Stimulated activated CD4-positive, alpha-beta T cell treated with anti-CD3 and anti-CD28 coated beads, Interleukin-4, amount 100 ng/mL, for 1 hour (primary cell): ENCODE results near the gene ACSS3.
"Not testable (repeated sequence)": the region's sequence is repeated elsewhere in the genome, so short reads cannot be mapped to it uniquely, and the experiment has no call there.

Experiments
- DNase-seq: peaks from one replicate; pipeline ENCODE4 v3.0.0-alpha.2; 2020

The ACSS3 gene

DNA sequence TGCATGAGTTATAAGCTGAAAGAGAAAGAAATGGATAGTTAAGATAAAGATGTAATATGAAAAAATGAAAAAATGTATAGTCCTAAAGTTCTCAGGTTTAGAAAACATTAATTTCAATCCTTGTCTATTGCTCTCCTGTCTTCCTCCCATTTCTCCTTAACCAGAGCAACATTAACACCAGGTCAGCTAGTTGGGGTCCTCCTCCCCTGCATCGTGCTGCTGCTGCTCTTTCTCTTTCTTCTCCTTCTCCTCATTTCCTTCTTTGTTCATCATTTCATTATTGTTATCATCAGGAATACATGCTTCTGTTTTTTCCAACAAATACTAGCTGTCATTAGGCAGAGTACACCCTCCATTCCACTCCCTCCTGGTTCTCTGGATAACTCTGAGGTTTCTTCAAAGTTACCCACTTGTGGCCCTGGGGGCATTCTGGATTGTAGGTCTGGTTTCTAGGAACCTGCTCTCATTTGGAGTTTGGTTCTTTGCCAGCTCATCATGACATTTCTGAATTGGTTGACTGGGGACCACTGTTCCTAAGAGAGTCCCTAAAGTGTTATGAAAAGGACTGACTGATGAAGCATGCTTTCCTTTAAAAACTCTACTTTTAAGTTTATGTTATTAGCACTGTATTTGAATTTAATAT, 17.0 kb downstream of the ACSS3 start:
- no peak for DNase-seq

DNA sequence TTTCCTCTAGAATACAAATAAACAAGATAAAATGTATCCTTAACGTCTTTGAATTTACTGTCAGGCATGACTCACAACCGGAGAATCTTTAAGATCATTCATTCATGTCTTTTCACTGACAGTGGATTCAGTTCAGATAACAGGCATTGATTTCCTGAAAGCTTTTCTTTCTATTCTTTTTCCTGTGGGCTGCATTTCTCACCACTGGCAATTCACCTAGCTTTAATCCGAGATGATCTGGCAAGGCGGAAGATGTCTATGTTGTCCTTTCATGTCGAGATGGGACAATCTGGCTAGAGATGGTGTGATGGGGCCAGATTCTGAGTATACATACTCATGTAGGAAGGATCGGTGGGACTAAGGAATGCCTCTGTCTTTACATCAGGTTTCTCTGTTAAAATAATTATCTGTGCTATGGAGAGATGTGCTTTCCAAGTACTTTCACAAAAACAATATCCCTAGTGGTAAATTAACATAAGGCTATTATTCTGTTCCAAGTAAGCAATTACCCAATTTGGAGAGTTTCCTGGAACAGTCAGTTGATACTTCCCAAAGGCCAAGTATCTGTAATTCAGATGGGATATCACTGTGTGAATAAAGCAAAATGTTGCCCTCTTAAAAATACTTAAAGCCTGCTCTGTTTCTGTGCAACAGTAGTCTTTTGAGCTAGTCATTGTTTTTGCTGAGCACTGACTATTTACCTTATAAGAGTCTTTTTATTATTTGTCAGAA, 17.8 kb downstream of the ACSS3 start:
- no peak for DNase-seq

DNA sequence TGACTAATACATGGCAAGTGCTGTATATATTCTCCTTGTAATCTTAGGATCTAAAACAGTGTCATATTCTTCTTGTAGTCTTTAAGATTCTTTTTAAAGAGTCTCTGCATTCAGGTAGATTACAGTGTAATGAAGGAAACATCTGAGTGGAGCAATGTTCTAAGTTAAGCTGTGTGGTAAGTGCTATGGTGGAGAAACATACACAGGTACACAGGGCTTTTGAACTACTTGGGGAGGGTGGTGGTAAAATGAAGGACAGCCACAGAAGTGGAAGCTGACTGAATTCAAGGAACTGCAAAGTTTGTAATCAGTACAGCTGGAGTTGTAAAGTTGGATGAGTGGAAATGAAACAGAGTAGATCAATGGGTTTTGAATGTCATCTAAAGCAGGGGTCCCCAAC, 27.8 kb downstream of the ACSS3 start:
- DNase-seq: no peak

DNA sequence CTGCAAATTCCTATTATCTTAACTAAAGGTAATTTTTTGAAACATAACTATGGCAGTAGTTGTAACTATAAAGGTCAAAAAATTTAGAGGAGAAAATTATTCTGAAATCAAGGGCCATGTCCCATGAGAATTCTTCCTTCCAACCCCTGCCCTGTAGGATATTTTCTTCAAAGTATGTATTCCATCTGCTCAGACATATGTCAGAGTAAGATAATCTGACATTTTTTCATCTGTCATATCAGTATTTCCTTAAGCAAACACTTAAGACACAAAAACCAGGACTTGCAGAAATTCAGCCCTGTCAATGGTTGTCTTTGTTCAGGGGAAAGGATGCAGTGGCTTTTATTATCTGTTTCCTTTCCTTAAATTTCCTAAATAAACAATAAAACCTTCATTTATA, 36.3 kb downstream of the ACSS3 start:
- no peak for DNase-seq

DNA sequence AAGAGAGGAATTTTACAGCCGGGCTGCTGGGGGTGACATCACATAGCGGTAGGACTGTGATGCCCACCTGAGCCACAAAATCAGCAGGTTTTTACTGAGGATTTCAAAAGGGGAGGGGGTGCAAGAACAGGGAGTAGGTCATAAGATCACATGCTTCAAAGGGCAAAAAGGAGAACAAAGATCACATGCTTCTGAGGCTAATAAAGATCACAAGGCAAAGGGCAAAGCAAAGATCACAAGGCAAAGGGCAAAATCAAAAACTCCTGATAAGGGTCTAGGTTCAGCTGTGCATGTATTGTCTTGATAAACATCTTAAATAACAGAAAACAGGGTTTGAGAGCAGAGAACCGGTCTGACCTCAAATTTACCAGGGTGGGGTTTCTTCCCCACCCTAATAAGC, 41.2 kb downstream of the ACSS3 start:
- DNase-seq: not testable (repeated sequence)

DNA sequence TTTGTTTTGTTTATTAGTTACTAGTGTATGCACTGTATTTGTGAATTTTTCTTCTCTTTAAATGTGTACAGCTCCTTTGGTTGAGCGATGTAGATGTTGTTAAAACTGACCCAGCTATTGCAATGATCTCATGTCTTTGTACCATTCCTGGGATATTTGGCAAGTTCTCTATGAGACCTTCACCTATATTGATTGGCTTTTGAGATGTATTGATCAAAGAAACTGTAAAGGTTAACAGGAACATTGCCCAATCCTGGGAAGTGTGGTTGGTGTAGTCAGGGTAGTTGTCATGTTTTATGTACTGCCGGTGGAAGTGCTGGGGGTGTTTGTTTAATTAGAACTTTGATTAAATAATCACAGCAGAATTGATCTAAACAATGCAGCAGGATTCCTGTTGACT, 43.1 kb downstream of the ACSS3 start:
- no peak for DNase-seq

DNA sequence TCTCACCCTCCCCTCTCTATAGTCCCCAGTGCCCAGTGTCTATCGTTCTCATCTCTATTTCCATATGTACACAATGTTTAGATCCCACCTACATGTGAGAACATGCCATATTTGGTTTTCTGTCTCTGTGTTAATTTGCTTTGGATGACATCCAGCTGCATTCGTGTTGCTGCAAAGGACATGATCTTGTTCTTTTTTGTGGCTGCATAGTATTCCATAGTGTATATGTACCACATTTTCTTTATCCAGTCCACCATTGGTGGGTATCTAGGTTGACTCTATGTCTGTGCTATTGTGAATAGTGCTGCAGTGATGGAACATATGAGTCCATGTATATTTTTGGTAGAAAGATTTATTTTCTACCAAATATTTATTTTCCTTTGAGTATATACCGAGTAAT, 45.7 kb downstream of the ACSS3 start:
- no peak for DNase-seq

DNA sequence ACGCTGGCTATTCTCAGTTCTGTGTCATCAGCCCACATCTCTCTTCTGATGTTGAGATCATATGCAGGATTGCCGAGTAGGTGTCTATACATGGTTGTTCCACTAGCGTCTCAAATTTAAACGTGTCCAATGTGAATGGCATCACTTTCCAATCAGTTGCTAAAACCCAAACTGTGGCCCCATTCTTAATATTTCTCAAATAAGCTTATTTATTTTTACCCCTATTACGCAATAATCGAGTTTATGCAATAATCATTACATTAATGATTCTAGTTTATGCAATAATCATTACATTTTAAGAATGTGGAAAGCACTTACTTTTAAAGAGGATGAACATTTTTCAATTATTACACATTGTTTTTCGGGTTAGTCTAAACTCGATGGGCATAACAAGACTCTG, 47.8 kb downstream of the ACSS3 start:
- no peak for DNase-seq

DNA sequence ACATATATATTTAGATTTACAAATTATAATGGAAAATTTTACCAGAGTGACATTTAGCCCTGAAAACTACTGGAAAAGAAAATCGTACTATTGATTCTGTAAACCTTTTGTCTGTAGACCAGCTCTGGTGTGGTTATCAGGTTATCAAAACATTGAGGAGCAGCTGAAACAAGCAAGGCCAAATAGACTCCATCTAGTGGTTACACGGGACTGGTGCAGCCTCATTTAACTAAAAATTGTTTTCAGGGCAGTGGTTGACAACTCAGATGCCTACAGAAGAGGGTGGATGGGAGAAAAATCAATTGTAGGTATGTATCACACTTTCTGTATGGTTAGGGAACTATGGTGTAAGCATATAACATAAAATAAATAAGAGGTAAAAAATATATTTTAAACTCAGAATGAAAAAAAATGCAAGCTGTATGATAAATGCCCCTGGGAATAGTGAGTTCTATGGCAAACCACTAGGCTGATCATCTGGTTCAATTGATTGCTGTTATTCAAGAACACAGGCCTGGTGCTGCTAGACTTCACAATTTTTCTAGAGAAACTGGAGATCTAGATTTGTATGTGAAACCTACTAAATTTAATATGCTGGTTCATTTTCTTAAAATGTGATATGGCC, 51.2 kb downstream of the ACSS3 start:
- DNase-seq: no peak

DNA sequence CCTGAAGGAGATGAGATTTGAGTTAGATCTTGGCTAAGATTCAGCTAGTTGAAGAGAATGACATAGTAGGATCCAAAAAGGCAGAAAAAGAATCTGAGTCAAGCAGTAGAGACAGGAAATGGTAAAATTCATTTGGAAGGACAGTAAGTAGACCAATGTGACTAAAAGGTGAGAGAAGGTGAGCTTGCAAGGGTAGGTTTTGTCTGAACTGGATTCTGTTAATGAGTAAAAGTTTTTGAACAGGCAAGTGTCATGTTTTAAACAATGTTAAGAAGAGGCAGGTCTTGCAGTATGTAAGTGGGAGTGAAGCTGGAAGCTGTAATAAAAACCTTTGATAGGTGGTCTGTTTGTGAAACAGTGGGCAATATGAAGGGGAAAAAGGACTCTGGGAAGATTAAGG, 58.6 kb downstream of the ACSS3 start:
- DNase-seq: no peak

DNA sequence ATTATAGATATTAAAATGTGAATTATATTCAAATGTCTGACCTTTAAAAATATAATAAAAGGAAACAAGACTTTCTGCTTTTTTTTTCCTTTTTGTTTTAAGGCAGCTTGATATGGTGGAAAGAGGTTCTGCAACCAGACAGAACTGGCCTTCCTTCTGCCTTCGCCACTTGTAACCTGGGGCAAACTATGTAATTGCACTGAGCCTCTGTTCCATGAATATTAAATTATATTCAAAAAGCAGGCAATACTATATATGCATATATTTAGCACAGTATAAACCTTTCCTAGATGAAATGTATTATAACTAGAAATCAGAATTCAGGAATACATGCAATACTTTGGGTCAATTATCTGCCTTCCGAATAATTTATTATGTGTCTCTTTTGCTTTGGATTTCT, 59.9 kb downstream of the ACSS3 start:
- DNase-seq: no peak

DNA sequence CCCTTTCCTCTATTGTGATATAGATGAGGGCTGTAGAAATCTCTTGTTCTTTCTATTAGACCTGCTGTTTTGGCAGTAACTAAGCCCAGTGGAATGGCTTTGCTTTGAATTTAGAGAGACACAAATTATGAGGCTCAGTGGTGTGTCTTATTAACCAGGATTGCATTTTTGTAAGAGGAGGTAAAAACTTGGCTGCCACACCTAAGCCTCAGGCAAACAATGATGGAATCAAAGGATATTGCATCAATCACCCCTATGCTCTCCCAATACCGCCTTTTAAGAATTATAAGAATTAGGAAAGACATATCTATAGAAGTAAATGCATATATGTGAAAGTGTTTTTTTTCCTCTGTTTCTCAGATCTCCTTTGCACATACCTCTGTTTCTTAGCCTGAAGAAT, 63.3 kb downstream of the ACSS3 start:
- no peak for DNase-seq

DNA sequence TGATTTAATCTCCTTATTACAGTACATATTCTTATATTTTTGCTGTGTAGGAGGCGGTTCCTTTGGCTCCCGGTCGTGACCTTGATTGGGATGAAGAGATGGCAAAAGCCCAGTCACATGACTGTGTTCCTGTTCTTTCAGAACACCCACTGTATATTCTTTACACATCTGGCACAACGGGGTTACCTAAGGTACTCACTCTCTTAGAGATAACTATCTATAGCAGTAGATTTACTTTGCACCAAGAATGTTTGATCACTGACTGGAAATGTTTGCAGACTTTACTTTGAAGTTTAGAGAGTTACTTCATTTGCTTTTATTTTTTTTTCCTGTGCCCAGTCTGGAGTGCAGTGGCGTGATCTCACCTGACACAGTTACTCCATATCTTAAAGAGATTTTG, 65.2 kb downstream of the ACSS3 start:
- no peak for DNase-seq

DNA sequence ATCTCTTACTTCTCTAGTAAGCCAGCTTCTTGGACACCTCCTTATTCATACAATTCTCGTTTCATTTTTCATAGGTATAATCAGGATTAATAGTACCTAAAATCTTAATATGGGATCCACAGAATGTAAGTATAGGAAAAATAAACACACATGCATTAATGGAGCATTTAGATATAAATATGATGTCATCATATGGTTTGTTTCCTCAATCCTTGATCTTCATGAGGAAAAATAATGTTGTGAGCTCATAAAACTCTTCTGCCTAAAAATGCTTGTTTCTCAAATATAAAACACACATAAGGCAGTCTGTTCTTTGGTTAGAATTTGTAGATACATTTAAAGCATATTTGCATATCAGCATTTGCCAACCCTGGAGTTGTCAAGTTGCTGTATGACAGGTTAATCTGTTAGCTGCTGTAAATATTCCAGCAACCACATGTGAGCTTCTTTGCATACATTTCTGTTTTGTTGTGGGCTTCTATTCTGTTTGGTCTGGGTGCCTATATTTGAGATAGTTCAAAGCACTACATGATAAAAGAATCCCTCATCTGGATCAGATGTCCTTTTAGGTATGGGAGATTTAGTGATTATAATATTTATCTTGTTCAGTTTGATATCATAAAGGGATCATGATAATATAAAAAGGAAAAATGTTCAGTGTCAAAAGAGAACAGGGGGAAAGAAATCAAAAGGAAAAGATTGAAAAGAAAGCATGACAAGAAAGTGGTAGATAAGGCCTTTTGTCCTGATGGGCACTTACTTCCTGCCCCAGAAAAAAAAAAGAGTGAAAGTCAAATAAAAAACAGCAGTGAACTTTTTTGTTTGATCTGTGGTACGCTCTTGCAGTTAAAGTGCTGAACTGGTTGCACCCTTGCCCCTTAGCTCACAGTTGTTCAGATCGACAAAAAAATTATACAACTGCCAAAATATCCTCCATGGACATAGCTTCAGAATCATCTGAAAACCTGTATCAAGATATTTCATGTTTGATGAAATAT, 68.6 kb downstream of the ACSS3 start:
- DNase-seq: no peak

DNA sequence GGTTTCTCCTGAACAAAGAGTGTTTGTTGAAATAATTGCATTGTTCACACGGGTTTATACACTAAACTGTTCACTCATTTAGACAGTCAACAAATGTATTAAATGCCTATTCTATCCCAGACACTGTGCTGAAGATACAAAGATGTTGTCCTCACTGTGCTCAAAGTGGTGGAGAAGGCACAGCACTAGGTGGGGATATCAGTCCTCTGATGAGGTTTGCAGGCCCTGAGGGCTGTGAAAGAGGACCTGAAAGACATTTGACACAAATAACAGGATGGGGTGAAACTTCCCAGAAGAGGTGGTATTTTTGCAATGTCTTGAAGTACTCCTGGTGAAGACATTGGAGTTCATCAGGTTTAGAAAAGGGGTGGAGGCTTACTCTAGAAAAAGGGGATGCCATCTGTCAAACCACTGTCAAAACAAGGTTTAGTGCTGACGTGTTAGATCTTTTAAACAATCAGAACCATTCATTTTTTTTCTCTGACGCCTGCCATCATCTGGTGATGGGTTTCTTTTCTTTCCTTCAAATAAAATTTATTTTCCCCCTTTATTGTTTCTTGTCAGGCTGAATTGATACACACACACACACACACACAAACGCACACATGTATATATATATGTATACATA, 69.5 kb downstream of the ACSS3 start:
- no peak for DNase-seq

DNA sequence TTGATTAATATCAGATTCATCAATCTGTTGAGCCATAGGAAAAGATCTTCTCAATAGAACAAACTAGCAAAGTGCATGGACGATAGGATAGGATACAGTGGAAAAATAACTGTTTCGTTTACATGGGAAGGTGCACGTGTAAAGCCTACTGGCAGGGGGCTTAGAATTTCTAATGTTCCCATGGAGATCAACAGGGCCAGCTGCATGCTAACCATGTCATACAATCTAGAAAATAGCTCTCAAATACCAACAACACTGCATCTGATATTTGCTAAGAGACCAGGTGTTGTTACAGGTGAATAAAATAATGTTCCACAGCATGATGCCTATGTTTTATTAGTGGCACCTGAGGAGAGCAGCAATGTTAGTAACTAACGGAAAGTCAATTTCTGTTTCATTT, 72.5 kb downstream of the ACSS3 start:
- DNase-seq: no peak

DNA sequence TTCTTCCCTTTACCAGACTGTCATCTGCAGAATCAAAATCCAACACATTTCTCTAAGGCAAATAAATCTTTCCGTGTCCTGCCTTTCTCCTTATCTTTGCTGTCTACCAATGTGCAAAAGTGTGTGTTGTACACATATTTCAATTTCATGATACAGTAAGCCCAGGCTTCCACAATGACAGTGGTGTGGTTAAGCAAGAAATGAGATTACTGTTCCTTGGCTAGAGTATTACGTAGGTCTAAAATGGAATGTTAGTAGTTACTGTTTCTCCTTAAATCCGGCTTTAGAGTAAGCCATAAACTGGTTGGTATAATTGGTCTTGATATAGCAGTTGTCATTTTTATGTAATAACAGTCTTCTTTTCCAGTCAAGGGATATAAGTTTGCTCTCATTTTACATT, 82.0 kb downstream of the ACSS3 start:
- no peak for DNase-seq

DNA sequence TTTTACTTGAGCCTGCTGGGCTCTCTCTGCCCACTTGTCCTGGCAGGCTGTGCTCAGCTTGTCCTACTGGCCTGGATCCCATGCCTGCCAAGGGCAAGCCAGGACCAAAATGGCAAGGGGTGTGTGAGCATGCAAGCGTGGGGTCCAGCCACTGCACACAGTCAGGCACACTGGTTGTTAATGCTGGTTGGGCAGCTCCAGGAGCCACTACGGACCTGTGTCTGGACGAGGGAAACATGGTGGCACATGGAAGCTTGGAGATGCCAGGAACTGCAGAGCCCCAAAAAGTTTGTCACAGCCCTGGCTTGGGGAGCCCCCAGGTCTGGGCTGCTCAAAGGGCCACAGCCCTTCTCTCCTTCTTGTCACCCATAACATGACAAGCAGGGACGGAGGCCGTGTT, 83.8 kb downstream of the ACSS3 start:
- DNase-seq: no peak

DNA sequence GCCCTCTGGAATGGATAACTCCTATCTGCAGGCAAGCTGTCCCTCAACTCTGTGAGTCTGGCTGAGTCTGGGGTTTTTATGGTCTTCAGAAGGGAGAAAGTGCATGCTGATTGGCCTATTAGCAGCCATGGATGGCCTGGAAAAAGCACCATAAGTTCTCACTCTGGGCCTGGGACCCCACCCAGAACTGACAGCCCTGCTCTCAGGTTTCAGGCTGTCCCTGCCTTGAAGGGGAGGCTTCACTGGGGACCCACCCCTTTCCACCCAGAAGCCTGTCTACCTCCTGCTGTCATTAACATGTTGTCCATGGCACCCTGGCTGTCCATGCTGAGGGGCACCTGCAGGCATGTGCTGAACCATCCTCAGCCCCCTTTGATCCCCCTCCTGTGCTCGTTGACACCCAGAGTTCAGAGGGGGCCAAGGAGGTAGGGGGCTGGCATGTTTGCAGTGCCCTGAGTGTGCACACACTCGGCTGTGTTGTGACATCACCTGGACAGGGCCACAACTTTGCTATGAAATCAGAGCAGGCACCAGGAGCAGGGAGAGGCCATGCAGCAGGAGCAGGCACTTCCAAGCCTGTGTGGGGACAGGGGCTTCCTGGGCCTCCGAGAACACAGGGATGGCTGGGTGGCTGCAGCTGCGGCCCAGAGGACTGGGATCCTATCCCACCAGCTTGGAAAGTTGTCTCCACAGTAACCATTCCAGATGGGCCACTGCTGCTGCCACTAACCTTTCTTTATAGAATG, 84.7 kb downstream of the ACSS3 start:
- no peak for DNase-seq

DNA sequence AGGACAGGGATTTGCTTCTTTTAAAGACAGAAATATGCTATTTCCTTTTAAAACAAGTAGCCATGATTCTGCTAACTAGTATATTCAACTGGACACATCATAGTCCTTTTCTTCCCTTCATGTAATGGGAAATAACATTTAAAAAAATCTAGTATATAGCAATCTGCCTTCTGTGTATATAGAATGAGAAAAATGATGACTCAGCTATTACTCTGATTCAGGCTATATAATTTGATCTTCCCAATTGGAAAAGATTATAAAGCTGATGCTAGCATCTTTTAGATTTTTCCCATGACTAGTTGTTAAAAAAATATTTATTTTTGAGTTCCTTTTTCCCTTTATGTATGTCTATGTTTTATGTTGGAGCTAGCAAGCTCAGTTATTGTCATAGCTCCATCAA, 86.9 kb downstream of the ACSS3 start:
- DNase-seq: no peak

DNA sequence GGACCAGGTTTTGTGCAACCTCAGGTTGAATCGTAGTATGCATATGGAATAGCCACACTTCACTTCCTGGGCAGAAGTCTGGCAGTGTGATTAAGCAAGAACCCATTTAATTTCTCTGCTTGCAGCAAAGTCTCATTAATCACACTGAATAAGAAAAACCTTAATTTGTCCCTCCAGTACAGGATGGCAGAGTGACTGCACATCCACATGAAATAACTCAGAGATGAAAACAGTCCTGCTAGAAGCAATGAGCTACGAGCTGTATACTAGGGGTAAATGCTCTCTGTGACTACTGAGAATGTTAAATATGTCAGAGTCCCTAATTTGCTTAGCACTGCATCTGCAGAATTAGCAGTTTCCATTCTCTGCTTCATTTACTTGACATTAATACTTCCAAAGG, 88.9 kb downstream of the ACSS3 start:
- DNase-seq: no peak

DNA sequence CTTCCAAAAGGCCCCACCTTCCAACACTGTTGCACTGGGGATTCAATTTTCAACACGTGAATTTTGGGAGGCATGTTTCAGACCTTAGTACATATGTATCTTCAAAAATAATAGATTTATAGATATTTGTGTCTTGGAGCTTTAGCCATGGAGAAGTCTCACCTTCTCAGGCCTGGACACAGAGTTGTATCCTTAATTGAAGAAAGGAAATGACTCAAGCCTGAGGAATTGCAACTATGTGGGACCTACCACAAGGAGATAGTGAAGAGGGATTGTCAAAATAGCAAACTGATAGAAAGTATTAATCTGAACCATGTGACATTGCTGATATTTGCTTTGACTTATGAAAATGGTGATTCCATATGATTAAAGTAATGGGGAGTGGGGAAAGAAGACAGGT, 89.8 kb downstream of the ACSS3 start:
- no peak for DNase-seq
